Common myeloid progenitor, CD34-positive (primary cell): ENCODE data around the gene CLTCL1.

Experiments
- CTCF ChIA-PET: fragments of 350-600 bp; sonication (Branson Sonifier 250); formaldehyde crosslinking; loops from one replicate; lab custom pipeline; 2021; ENCODE audit warnings: antibody characterized with exemption; lab: Charles Lee
- POLR2A ChIA-PET: fragments of 350-600 bp; sonication (Branson Sonifier 250); formaldehyde crosslinking; loops from one replicate; lab custom pipeline; 2021; ENCODE audit warnings: antibody characterized with exemption; lab: Charles Lee
- DNase-seq, 3 donors: peaks; one replicate each; pipeline versions ENCODE4 v3.0.0 to v3.0.0-alpha.2; 2013
- H3K27ac ChIP-seq, 2 experiments: 1 replicate in 1 of 2; 2 replicates in 1 of 2; pipeline ENCODE4 v1.7.0; 2013; ENCODE audit warnings: inconsistent platforms in 2 of 2, low read length in 2 of 2, mild to moderate bottlenecking in 2 of 2, low read depth in 1 of 2, moderate library complexity in 1 of 2; ENCODE audit not compliant: severe bottlenecking in 2 of 2, insufficient read depth in 1 of 2, poor library complexity in 1 of 2
- H3K27me3 ChIP-seq, 5 experiments: replicated peaks in 2 of 5; 1 replicate in 3 of 5; 2 replicates in 2 of 5; pipeline versions ENCODE4 v1.6.1 to v1.7.0; 2013; ENCODE audit warnings: low read length in 4 of 5, mild to moderate bottlenecking in 2 of 5, moderate library complexity in 2 of 5, inconsistent platforms in 1 of 5; ENCODE audit not compliant: insufficient read depth in 5 of 5, control insufficient read depth in 4 of 5
- H3K36me3 ChIP-seq, 4 experiments: 1 replicate in 2 of 4; 2 replicates in 2 of 4; pipeline versions ENCODE4 v1.6.1 to v1.7.0; 2013; ENCODE audit warnings: low read length in 3 of 4, control low read depth in 1 of 4, mild to moderate bottlenecking in 1 of 4; ENCODE audit not compliant: control insufficient read depth in 4 of 4, insufficient read depth in 4 of 4
- H3K4me1 ChIP-seq, 4 experiments: 1 replicate in 3 of 4; 2 replicates in 1 of 4; pipeline versions ENCODE4 v1.6.1 to v1.7.1; 2013; ENCODE audit warnings: low read length in 3 of 4, mild to moderate bottlenecking in 3 of 4, control low read depth in 1 of 4, inconsistent platforms in 1 of 4, moderate library complexity in 1 of 4; ENCODE audit not compliant: control insufficient read depth in 4 of 4, insufficient read depth in 4 of 4; ENCODE audit errors: control extremely low read depth in 1 of 4
- H3K4me3 ChIP-seq, 7 experiments: 1 replicate in 4 of 7; 2 replicates in 3 of 7; pipeline versions ENCODE4 v1.5.1 to v1.7.0; 2013; ENCODE audit warnings: mild to moderate bottlenecking in 7 of 7, low read length in 6 of 7, moderate library complexity in 6 of 7, inconsistent platforms in 2 of 7, low read depth in 2 of 7, control low read depth in 1 of 7; ENCODE audit not compliant: insufficient read depth in 4 of 7, control insufficient read depth in 1 of 7; ENCODE audit errors: extremely low read depth in 1 of 7
- H3K9me3 ChIP-seq, 5 experiments: 1 replicate in 4 of 5; 2 replicates in 1 of 5; pipeline versions ENCODE4 v1.6.1 to v1.7.1; 2013; ENCODE audit warnings: low read length in 4 of 5, mild to moderate bottlenecking in 2 of 5, inconsistent platforms in 1 of 5, low read depth in 1 of 5, moderate library complexity in 1 of 5; ENCODE audit not compliant: control insufficient read depth in 4 of 5, insufficient read depth in 2 of 5; ENCODE audit errors: control extremely low read depth in 1 of 5
- WGBS: methylation state at CpG from one replicate; pipeline ENCODE4 v1.1.5; 2013; ENCODE audit not compliant: insufficient coverage; 5-methylcytosine and 5-hydroxymethylcytosine counted together

Gene CLTCL1

DNA sequence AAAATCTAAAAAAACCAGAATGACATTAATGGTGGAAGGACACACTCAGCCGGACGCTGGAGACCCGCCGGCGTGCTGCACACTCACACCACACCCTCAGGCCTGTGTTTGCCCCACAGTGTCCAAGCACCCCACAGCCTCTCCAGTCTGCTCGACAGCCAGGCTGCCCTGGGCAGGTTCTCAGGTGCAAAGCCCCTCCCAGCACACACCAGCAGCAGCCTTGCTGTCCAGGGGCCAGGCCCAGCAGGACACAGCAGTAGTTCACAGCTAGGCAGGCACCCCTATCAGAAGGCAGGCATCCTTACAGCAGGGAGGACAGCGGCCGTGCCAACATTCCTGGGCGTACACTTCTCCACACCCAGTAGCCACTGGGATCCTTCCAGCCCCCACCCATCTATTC lies 111.3 kb downstream of the CLTCL1 start:
- ChIA-PET CTCF (interaction anchor here (0.7 to 1.6 kb wide), 8 partner anchors 19 to 299 kb away, joined by 3 to 4 read pairs (median 3); partner anchors contain the start of gene UFD1), POLR2A (no interaction called here)
- peaks cover 0 to 20% (median 2%) of the 10 kb centered on the region in 4 experiments for H3K36me3 ChIP-seq
- DNase-seq, result no peak
- WGBS, result 98% methylated on average over 9 of the region's 9 CpGs
- H3K4me1 ChIP-seq, result peaks cover 0 to 36% (median 26%) of the 10 kb centered on the region in 4 experiments
- no peak overlapping the region for H3K4me3 ChIP-seq
- H3K27ac ChIP-seq, result no peak overlapping the region
- peaks cover 0 to 1% (median 0%) of the 10 kb centered on the region in 5 experiments for H3K27me3 ChIP-seq
- H3K9me3 ChIP-seq, result no peaks in the 10 kb centered on the region

DNA sequence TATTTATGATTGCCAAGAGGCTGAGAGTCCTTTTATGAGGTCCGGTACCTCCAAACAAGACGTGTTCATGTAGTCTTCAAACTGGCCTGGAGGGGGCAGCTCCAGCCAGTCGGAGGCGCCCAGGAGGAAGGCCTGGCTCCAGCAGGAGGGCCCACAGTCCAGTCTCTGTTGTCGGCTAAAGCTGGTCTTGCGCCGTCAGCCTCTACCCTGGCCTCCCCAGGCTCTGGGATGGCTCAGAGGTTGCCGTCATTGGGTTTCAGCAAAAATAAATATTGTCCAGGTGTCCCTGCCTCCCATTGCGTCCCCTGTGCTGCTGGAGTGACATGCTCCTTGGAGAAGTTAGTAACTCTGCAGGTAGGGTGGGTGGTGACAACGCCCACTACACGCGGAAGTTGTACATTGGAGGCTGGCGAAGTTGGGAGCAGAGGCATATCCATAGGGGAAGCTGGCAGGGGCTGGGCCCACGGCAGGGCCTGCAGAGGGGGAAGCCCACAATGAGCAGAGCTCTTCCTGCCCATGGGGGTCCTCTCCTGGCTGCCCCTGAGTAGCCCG lies 111.9 kb downstream of the CLTCL1 start:
- H3K4me1 ChIP-seq, result peaks cover 1 to 43% (median 31%) of the 10 kb centered on the region in 4 experiments
- peak overlapping the region in 6 of 7 experiments; percentile 63 to 84 (median 78) for H3K4me3 ChIP-seq
- peak overlapping the region in 1 of 2 experiments; percentile 71 for H3K27ac ChIP-seq
- WGBS, result 35% methylated on average over 15 of the region's 15 CpGs
- peaks cover 0 to 22% (median 3%) of the 10 kb centered on the region in 4 experiments for H3K36me3 ChIP-seq
- no peaks in the 10 kb centered on the region for H3K9me3 ChIP-seq
- peaks cover 0 to 1% (median 0%) of the 10 kb centered on the region in 5 experiments for H3K27me3 ChIP-seq
- peak; percentile 59 to 85 (median 78) for DNase-seq
- CTCF ChIA-PET, result interaction anchor here (0.7 to 1.6 kb wide), 14 partner anchors 8 to 299 kb away, joined by 3 to 5 read pairs (median 4); partner anchors contain the start of gene UFD1
- POLR2A ChIA-PET, result no interaction called here

DNA sequence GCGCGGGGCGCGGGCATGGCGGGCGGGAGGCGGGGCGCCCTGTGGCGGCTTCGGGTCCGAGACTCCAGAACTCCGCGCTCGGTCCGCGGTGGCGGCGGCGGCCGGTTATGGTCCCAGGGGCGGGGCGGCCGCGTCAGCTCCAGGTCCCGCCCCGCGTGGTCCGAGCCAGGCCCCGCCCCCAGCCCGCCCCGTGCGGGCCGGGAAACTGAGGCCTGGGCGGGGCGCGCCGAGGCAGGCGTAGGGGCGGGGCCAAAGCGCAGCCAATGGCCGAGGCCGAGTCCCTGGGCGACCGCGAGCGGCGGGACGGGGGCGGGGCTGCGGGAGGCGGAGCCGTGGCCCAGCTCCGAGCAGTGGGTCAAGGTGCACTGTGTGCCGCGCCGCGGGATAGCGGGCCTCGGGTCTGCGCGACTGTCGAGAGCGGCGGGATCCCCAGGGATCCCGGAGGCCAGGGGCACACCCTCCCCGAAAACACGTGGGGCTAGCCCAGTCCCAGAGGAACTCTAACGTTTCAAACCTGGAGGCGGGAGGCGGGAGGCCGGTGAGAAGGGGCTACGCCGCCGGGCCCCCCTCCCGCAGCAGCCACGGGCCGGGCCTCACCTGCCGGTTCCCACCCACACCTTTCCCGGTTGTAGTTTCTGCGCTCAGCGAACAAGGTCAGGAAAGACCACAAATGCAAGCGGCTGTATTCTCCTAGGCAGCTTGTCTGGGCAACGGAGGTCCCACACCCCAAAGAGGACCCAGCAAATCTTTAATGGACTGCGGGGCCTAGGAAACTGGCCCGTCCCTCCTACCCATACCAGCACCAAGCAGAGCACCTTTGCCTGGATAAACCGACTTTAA lies 112.6 kb downstream of the CLTCL1 start, which contains the start of gene SLC25A1:
TSS of gene SLC25A1 (minus strand) at position 80 of the 840 bp plus-strand sequence. CDS start at position 17, 63 bp downstream.
- peak; percentile 30 to 43 (median 38) for DNase-seq
- Histone ChIP-seq H3K4me3 (peak within 1 kb of the TSS; percentile 55 to 84 (median 74)), H3K27ac (peak within 1 kb of the TSS in 1 of 2 experiments; percentile 71), H3K36me3 (peaks cover 0 to 22% (median 3%) of the 10 kb centered on the region in 4 experiments), H3K9me3 (no peaks in the 10 kb centered on the region), H3K4me1 (peaks cover 1 to 50% (median 38%) of the 10 kb centered on the region in 4 experiments), H3K27me3 (peaks cover 0 to 1% (median 0%) of the 10 kb centered on the region in 5 experiments)
- under 1% methylated on average over 79 of the region's 86 CpGs for WGBS
- POLR2A ChIA-PET, result no interaction called here
- CTCF ChIA-PET, result interaction anchor here (0.9 to 1.6 kb wide), 12 partner anchors 9 to 300 kb away, joined by 3 to 5 read pairs (median 4); partner anchors contain the start of gene UFD1

DNA sequence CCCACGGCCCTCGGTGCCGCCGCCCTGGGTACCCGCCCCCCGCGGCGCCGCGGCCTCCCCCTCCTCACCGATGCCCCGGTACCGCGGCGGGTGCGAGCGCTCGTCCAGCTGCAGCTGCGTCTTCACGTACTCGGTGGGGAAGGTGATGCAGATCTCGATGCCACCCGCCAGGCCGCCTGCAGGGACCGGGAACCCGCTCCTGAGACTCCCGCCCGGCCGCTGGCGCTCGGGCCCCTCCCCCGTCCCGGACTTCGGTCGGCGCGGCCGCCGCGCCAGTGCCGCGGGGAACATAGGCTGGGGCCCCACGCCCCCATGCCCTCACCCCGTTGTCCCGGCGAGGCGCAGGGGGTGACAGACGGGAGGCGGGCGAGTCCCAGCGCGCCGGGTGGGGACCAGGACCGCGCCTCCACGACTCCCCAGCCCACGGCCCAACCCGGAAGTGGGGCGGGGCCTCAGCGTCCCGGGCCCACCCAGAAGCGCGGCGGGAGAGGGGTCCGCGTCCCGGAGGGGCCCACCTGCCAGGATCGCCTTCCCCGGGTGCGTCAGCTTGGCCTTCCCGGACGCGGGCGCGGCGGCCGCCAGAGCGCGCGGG lies 113.4 kb downstream of the CLTCL1 start:
- CTCF ChIA-PET, result interaction anchor here (1.4 to 1.5 kb wide), 3 partner anchors 10 to 70 kb away, joined by 4 to 5 read pairs (median 5); no protein-coding TSS in a partner anchor
- under 1% methylated on average over 63 of the region's 80 CpGs for WGBS
- Histone ChIP-seq H3K36me3 (peaks cover 0 to 25% (median 5%) of the 10 kb centered on the region in 4 experiments), H3K27me3 (peaks cover 0 to 1% (median 0%) of the 10 kb centered on the region in 5 experiments), H3K4me1 (peaks cover 1 to 57% (median 44%) of the 10 kb centered on the region in 4 experiments), H3K4me3 (peak overlapping the region; percentile 55 to 84 (median 74)), H3K27ac (peak overlapping the region in 1 of 2 experiments; percentile 71), H3K9me3 (no peaks in the 10 kb centered on the region)
- POLR2A ChIA-PET, result no interaction called here
- DNase-seq, result peak in 2 of 3 donors; percentile 45 to 62

DNA sequence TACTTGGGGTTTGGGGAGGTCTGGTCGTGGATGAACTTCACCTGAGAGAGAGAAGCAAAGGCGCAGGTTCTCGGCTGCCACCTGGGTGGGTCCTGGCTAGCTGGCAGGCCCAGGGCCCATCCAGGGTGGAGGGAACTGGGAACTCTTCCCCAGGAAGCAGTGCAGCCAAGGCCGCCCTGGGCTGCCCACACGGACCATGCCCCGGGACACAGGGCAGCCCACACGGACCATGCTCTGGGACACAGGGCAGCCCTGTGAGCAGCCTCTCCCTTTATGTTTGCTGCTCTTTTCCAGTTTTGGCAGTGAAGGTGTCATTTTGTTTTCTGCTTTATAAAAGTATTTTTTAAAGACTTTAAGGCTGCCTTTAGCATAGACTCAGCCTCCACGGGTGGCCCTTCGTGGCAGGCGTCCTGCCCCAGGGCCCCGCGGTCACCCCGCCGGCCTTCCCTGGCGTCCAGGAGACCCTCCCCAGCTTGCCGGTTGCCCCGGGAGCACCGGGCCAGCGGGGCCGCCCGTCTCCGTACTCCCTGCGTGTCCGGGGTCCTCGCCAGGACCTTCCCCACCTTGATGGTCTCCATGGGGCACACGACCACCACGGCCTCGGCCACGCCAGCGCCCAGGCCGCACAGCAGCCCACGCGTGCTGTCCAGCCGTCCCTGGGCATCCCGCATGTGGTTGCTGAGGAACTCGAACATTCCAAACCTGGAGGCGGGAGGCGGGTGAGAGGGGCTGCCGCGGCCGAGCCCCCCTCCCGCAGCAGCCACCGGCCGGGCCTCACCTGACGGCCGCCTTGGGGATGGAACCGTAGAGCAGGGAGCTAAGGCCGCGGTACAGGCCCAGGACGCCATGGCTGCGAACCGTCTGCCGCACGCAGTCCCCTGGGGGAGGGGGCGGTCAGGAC lies 114.1 kb downstream of the CLTCL1 start:
- 52% methylated on average over 32 of the region's 55 CpGs for WGBS
- POLR2A ChIA-PET, result no interaction called here

DNA sequence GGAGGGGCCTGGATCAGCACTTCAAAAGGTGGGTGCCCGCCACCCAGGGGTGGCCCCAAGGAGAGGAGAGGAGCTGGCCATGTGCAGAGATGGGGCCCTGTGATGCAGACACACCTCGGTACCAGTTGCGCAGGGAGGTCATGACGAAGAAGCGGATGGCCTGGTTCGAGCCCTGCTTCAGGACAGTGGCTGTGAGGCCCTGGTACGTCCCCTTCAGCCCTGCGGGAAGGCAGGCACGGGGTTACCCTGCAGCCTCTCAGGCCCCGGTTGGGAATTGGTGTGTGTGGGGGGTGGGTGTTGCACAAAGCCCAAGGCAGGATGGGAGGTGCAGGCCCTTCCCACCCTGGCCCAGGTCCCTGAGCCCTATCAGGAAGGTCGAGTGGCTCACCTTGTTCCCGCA lies 114.8 kb downstream of the CLTCL1 start:
- Histone ChIP-seq H3K4me3 (no peak overlapping the region), H3K36me3 (peaks cover 0 to 25% (median 5%) of the 10 kb centered on the region in 4 experiments), H3K4me1 (peaks cover 6 to 63% (median 55%) of the 10 kb centered on the region in 4 experiments), H3K27me3 (no peaks in the 10 kb centered on the region), H3K9me3 (no peaks in the 10 kb centered on the region), H3K27ac (no peak overlapping the region)
- no peak for DNase-seq
- CTCF ChIA-PET, result no interaction called here
- POLR2A ChIA-PET, result no interaction called here
- 98% methylated on average over 8 of the region's 12 CpGs for WGBS

More for the DNA sequence above, 114.1 kb downstream of the CLTCL1 start:
- peak overlapping the region in 1 of 2 experiments; percentile 71 for H3K27ac ChIP-seq
- H3K4me1 ChIP-seq, result peaks cover 5 to 64% (median 52%) of the 10 kb centered on the region in 4 experiments
- H3K36me3 ChIP-seq, result peaks cover 0 to 25% (median 5%) of the 10 kb centered on the region in 4 experiments
- H3K9me3 ChIP-seq, result no peaks in the 10 kb centered on the region
- peak overlapping the region; percentile 55 to 84 (median 74) for H3K4me3 ChIP-seq
- CTCF ChIA-PET, result no interaction called here
- DNase-seq, result no peak
- H3K27me3 ChIP-seq, result no peaks in the 10 kb centered on the region
